HG03442 (cell line): Measurements from ENCODE around the gene PLB1.
A peak's percentile ranks its signal among the peaks of the same experiment; 100 is the strongest.

Source experiments
- ATAC-seq: cut with Tn5 transposase; IDR thresholded peaks from one replicate; pipeline ENCODE4 v1.9.1; 2021; ENCODE audit warnings: mild to moderate bottlenecking, moderate library complexity; ENCODE audit not compliant: unreplicated experiment

Gene PLB1

GRCh38 chr2:28557389-28558131 lies 61.7 kb downstream of the PLB1 start:
- ATAC-seq: no peak

DNA sequence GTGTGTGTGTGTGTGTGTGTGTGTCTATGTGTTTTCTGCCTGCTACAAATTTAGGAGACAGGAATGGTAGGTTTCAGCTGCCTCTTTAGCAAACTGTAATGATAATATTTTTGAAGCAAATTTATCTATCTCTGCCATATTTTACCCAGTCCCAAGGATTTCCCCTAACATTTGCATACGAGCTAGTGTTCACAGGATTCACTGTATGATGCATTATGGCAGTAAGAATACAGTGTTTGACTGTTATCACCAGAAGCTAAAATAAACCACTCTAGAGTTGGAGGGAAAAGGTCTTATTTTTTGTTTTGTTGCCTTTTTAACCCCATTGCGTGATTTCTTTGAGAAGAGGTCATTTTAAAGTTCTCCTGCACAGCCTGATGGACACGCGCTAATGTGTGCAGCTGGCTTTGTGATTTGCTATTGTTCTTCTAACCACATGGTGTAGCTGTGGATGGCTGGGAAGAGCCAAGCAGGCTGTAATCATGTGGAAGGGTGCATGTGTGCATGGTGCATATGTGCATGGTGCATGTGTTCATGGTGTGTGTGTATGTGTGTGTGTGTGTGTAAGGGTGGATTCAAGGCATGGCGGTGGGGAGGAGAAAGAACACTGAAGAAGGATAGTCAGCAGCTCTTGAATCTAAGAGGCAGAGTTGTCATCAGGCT lies 62.4 kb downstream of the PLB1 start:
- no peak for ATAC-seq

GRCh38 chr2:28558918-28559317 lies 63.1 kb downstream of the PLB1 start:
- no peak for ATAC-seq

GRCh38 chr2:28563869-28564268 lies 68.0 kb downstream of the PLB1 start:
- ATAC-seq: no peak

DNA sequence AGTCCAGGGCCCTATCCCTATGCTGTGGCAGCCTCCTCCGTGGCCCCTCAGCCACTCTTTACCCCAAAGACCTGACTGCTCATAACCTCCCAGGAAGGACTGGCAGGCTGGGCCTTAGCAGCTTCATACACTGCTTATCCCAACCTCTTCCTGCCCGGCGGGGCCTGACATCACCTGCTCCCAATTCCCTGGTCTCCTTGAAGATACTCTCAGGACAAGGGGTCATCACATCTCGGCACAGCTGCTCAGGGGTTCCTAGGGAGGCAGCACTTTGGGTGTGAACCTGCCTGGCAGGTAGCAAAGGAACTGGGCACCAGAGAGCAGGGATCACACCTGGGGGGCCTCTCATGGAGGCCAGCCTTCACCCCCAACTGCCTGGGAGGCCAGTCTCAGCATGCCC lies 68.5 kb downstream of the PLB1 start:
- ATAC-seq: no peak

DNA sequence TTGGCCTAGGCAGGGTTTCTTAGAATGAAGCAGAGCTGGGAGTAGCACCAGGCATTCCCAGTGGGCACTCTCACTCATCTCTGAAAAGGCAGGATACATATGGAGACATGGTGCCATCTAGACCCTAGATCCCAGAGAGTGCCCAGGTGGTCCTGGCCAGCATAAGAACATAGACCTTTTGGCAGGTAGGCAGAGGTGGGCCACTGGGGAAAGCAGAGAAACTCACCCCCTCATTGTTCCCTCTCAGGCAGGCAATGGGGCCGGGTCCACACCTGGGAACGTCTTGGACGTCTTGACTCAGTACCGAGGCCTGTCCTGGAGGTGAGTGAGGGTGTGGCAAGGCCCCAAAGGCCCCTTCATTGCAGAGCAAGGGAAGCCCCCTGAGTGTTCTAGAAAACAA lies 69.2 kb downstream of the PLB1 start:
- ATAC-seq: no peak

GRCh38 chr2:28565720-28566295 lies 69.9 kb downstream of the PLB1 start:
- ATAC-seq: no peak

GRCh38 chr2:28566521-28567041 lies 70.7 kb downstream of the PLB1 start:
- ATAC-seq: peak; percentile 89

DNA sequence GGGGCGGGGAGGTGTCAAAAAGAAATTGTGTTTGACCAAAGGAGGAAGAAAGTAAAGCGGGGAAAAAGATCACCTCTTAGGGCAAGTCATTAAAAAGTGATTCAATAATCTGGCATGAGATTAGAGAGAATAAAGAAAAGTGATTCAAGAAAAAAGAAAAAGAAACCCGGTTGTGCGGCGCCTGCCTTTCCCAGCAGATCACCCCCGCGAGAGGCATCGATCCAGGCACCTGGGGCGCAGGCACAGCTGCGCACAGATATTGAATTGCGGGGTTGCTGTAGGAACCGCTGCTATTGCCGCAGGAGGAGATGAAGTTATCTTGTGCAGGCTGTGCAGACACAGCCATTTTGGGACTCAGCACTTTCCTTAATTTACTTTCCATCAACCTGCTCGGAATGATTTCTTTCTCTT lies 71.2 kb downstream of the PLB1 start:
- peak; percentile 13 for ATAC-seq

GRCh38 chr2:28568036-28568435 lies 72.2 kb downstream of the PLB1 start:
- no peak for ATAC-seq

GRCh38 chr2:28568533-28568932 lies 72.7 kb downstream of the PLB1 start:
- no peak for ATAC-seq

DNA sequence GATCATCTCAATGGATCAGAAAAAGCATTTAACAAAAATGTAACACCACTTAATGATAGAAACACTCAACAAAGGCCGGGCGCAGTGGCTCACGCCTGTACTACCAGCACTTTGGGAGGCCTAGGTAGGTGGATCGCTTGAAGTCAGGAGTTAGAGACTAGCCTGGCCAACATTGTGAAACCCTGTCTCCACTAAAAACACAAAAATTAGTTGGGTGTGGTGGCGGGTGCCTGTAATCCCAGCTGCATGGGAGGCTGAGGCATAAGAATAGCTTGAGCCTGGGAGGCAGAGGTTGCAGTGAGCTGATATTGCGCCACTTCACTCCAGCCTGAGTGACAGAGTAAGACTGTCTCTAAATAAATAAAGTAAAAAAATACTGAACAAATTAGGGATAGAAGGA lies 74.6 kb downstream of the PLB1 start:
- ATAC-seq: no peak

- no peak for ATAC-seq
Measured at GRCh38 chr2:28576714-28577113, 80.9 kb downstream of the PLB1 start.

- ATAC-seq: no peak
Measured at GRCh38 chr2:28577791-28578680, 82.2 kb downstream of the PLB1 start.

DNA sequence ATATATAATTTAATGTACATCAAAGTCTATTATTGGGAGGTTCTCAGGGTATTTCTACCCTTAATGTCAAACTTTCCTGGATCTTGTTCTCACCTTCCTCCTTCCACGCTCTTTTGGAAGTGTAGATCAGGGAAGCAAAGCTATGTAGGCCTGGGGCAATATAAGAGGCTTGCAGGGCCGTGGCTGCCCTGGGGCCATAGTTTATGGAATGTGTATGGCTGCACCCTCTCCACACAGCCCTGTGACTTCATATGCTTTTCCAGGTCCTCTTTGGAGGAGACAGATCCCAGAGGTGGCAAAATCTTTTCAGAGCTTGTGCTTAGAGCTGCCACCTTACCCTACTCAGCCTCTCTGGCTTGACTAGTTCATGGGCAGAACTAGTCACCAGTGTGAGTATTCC lies 82.9 kb downstream of the PLB1 start:
- no peak for ATAC-seq

DNA sequence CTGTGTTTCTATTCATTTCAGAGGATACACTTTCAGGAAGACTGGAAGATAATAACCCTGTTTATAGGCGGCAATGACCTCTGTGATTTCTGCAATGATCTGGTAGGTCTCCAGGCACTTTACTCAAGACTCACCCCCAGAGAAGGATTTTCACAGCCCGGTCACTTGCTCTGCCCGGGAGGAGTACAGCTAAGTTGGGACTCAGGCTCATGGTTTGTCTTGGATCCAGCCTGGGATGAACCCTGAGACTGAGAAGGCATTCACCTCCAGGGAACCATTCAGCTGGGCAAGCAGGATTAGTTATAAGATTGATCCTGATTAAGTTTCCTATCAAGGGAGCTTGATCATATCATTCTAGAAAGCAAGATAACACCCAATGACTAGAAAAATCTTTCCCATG lies 83.7 kb downstream of the PLB1 start:
- ATAC-seq: no peak

- ATAC-seq: no peak
Measured at GRCh38 chr2:28580078-28580477, 84.2 kb downstream of the PLB1 start.

DNA sequence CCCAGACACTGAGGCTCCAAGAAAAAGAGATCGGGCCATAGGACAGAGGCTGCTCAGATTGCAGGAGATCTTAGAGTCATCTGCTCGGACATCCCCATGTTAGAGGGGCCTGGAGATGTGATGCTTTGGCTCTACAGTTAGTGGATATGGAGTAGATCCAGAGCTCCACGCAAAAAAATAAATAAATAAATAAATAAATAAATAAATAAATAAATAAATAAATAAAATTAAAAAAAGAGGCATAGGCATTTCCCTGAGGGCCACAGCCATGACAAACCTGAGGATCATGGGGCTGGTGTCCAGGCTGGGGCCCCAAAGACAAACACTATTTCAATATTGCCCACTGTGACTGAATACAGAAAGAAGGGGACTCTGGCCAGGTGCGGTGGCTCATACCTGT lies 85.5 kb downstream of the PLB1 start:
- no peak for ATAC-seq

DNA sequence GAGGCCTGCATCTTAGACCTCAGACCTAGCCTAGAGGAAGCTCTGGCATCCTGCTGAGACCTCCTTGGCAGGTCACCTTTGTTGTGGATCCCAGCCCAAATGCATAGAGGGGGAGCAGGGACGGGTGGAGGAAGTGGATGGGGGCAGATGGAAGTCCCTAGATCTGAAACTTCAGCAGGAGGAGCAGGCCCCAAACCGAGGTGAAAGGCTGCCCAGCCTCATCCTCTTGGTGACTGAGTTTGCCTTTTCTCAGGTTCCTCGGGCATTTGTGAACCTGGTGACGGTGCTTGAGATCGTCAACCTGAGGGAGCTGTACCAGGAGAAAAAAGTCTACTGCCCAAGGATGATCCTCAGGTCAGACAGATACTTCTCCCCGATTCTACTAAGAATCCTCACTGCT lies 86.3 kb downstream of the PLB1 start:
- ATAC-seq: no peak

DNA sequence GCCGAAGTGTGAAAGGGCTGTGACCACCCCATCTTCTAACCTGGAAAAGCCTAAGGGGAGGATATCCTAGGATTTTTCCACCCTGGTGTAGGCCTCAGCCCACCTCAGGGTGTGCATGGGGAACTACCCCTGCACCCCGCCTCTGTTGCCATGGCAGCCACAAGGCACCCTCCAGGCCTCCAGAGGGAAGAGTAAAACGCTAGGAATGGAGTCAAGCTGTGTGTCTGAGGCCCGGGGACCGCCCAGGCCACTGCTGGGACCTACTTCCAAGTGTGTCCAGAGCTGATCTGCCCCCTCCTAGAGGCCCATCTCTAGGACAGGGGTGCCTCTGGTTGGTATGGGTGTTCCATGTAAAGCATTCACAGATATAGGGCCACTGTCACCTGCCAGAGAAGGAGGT lies 86.7 kb downstream of the PLB1 start:
- ATAC-seq: no peak

GRCh38 chr2:28583899-28584553 lies 88.2 kb downstream of the PLB1 start:
- peak; percentile 55 for ATAC-seq
